WI38 (cell line): ENCODE results near the gene RBM20.

Experiments
- H3K4me3 ChIP-seq: 2 replicates; pipeline ENCODE4 v1.5.1; 2011; ENCODE audit warnings: low read depth, mild to moderate bottlenecking, control low read depth, low read length
- CTCF ChIP-seq: IDR thresholded peaks from 2 replicates; pipeline ENCODE4 v1.5.1; 2012; ENCODE audit warnings: low read depth, mild to moderate bottlenecking, control low read depth, low read length

The RBM20 gene

GRCh38 chr10:110841767-110842267, 197.7 kb downstream of the RBM20 start:
- no peak overlapping the region for H3K4me3 ChIP-seq
- no peak for TF ChIP-seq CTCF

GRCh38 chr10:110842326-110842904, 198.3 kb downstream of the RBM20 start:
- no peak for TF ChIP-seq CTCF
- H3K4me3 ChIP-seq: no peak overlapping the region

DNA sequence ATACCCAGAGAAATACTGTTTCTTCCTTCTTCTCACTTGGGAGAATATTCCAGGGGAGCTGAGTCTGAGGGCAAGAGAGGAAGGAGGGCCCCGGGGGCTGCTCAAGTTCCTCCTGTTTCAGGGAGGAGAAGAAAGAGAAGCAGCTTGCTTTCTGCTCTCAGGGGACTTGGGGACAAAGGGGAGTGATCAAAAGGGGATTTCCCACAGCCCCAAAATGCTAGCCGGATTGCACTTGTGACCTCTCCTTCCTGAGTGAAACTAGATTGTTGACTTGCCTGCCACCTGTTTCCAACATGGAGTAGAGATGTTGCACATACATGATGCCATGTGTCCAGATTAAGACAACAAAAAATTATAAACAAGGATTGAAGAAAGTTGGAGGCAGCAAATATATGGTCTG, 198.9 kb downstream of the RBM20 start:
- no peak for TF ChIP-seq CTCF
- H3K4me3 ChIP-seq: no peak overlapping the region

- H3K4me3 ChIP-seq: no peak overlapping the region
- TF ChIP-seq CTCF: no peak
Observed at GRCh38 chr10:110843796-110844616, 199.9 kb downstream of the RBM20 start.

DNA sequence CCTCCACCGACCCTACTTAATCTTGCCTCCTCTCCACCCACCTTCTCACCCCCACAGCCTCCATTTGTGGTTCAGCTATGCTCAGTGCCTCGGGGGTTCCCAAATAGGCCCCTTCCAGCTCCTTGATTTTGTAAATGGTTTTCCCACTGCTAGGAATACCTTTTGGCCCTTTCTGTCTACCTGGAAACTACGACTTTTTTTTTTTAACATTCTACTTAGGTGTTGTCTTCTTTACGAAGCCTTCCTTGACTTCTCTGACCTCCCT, 200.4 kb downstream of the RBM20 start:
- no peak for TF ChIP-seq CTCF
- no peak overlapping the region for H3K4me3 ChIP-seq

GRCh38 chr10:110845192-110845755, 201.1 kb downstream of the RBM20 start:
- TF ChIP-seq CTCF: no peak
- H3K4me3 ChIP-seq: no peak overlapping the region
